Smooth muscle cell (in vitro differentiated cells): ENCODE results near the gene MARK3. TPM values are rescaled to one million over a fixed set of nuclear protein-coding genes. Genes with fewer than 3 reads are reported as not detected.

Source experiments
- DNase-seq: peaks from one replicate; lab custom pipeline; 2025; ENCODE audit not compliant: unreplicated experiment; lab: John Stamatoyannopoulos, UW
- H2AFZ ChIP-seq: fragments of 200-600 bp; sonication (generic); 2 replicates; pipeline ENCODE4 v1.6.0; 2016; ENCODE audit warnings: antibody characterized with exemption, low read depth, mild to moderate bottlenecking
- H3F3A ChIP-seq: fragments of 200-600 bp; sonication (generic); 2 replicates; pipeline ENCODE4 v1.6.0; 2017; ENCODE audit warnings: antibody characterized with exemption, low read depth
- H3K27ac ChIP-seq: fragments of 200-600 bp; sonication (generic); 2 replicates; pipeline ENCODE4 v1.5.1; 2016; ENCODE audit warnings: low read depth, mild to moderate bottlenecking
- H3K27me3 ChIP-seq: fragments of 200-600 bp; sonication (generic); 2 replicates; pipeline ENCODE4 v1.6.1; 2016; ENCODE audit warnings: low read depth, mild to moderate bottlenecking
- H3K36me3 ChIP-seq: fragments of 200-600 bp; sonication (generic); 2 replicates; pipeline ENCODE4 v1.5.1; 2016; ENCODE audit warnings: low read depth
- H3K4me1 ChIP-seq: fragments of 200-600 bp; sonication (generic); 2 replicates; pipeline ENCODE4 v1.5.1; 2016; ENCODE audit warnings: low read depth
- H3K4me2 ChIP-seq: fragments of 200-600 bp; sonication (generic); 2 replicates; pipeline ENCODE4 v1.6.0; 2016; ENCODE audit warnings: mild to moderate bottlenecking
- H3K4me3 ChIP-seq: fragments of 200-600 bp; sonication (generic); 2 replicates; pipeline ENCODE4 v1.5.1; 2016; ENCODE audit warnings: mild to moderate bottlenecking
- H3K79me2 ChIP-seq: fragments of 200-600 bp; sonication (generic); 2 replicates; pipeline ENCODE4 v1.6.0; 2016; ENCODE audit warnings: low read depth, mild to moderate bottlenecking
- H3K9ac ChIP-seq: fragments of 200-600 bp; sonication (generic); 2 replicates; pipeline ENCODE4 v1.6.0; 2016; ENCODE audit warnings: low read depth
- H3K9me3 ChIP-seq: fragments of 200-600 bp; sonication (generic); replicated peaks from 2 replicates; pipeline ENCODE4 v1.5.1; 2016; ENCODE audit warnings: low read depth
- H4K20me1 ChIP-seq: fragments of 200-600 bp; sonication (generic); 2 replicates; pipeline ENCODE4 v1.6.0; 2016; ENCODE audit warnings: low read depth
- CTCF ChIP-seq: fragments of 200-600 bp; sonication (generic); IDR thresholded peaks from 2 replicates; pipeline ENCODE4 v1.5.1; 2017; ENCODE audit warnings: borderline replicate concordance, mild to moderate bottlenecking, antibody characterized with exemption; ENCODE audit not compliant: insufficient read depth, poor library complexity, severe bottlenecking
- WGBS: methylation state at CpG from one replicate; pipeline ENCODE4 v1.1.7; 2016; ENCODE audit warnings: low lambda C conversion rate; 5-methylcytosine and 5-hydroxymethylcytosine counted together
- polyA plus RNA-seq: library from polyadenylated mRNA; unstranded; fragments of >200 nt; fragmentation: Nextera tagmentation; extraction: Ambion mirVana; gene quantifications from 2 replicates; pipeline ENCODE4 v1.2.1, GENCODE V29; 2016
- total RNA-seq: library from RNA; depleted of rRNA; stranded (reverse); fragments of >200 nt; gene quantifications from 2 replicates; pipeline ENCODE4 v1.2.3, GENCODE V29; 2014

The MARK3 gene
- total and polyA plus RNA-seq, 2 experiments from 2014 or later = 63.2 to 68.4 TPM

GRCh38 chr14:103539056-103539825 lies 154.0 kb downstream of the MARK3 start:
- Histone ChIP-seq H3K27me3 (no peaks in the 10 kb centered on the region), H3F3A (peaks cover 4% of the 10 kb centered on the region), H3K4me3 (no peak overlapping the region), H2AFZ (no peak overlapping the region), H3K9ac (no peak overlapping the region), H3K36me3 (no peaks in the 10 kb centered on the region), H3K4me1 (peaks cover 25% of the 10 kb centered on the region), H3K9me3 (no peaks in the 10 kb centered on the region), H4K20me1 (no peaks in the 10 kb centered on the region), H3K79me2 (no peaks in the 10 kb centered on the region), H3K4me2 (no peak overlapping the region), H3K27ac (peak overlapping the region; percentile 91)
- no peak for DNase-seq
- WGBS = 81% methylated on average over 28 of the region's 28 CpGs
- no peak for TF ChIP-seq CTCF

- no peaks in the 10 kb centered on the region for H3K9me3 ChIP-seq
- no peak overlapping the region for H3K9ac ChIP-seq
- WGBS = 68% methylated on average over 17 of the region's 17 CpGs
- H3F3A ChIP-seq = peaks cover 4% of the 10 kb centered on the region
- H3K79me2 ChIP-seq = no peaks in the 10 kb centered on the region
- H3K4me2 ChIP-seq = peak overlapping the region; percentile 77
- H3K27ac ChIP-seq = peak overlapping the region; percentile 91
- no peak overlapping the region for H3K4me3 ChIP-seq
- H2AFZ ChIP-seq = no peak overlapping the region
- DNase-seq = no peak
- no peaks in the 10 kb centered on the region for H4K20me1 ChIP-seq
- H3K4me1 ChIP-seq = peaks cover 25% of the 10 kb centered on the region
- no peak for TF ChIP-seq CTCF
- no peaks in the 10 kb centered on the region for H3K36me3 ChIP-seq
- H3K27me3 ChIP-seq = no peaks in the 10 kb centered on the region
These were observed 155.8 kb downstream of the MARK3 start for GRCh38 chr14:103540821-103541708.

- 71% methylated on average over 26 of the region's 33 CpGs for WGBS
- Histone ChIP-seq H3K79me2 (no peaks in the 10 kb centered on the region), H3F3A (peaks cover 4% of the 10 kb centered on the region), H3K4me1 (peaks cover 25% of the 10 kb centered on the region), H3K9me3 (no peaks in the 10 kb centered on the region), H4K20me1 (peaks cover 8% of the 10 kb centered on the region), H3K4me2 (peak overlapping the region; percentile 76), H3K36me3 (no peaks in the 10 kb centered on the region), H2AFZ (no peak overlapping the region), H3K4me3 (no peak overlapping the region), H3K27ac (peak overlapping the region; percentile 91), H3K9ac (peak overlapping the region; percentile 51), H3K27me3 (no peaks in the 10 kb centered on the region)
- DNase-seq = no peak
- TF ChIP-seq CTCF = no peak
These were observed 156.7 kb downstream of the MARK3 start for GRCh38 chr14:103541709-103542604.
